CD14-positive monocyte (primary cell): ENCODE results near the gene TNFAIP1. TPM values are rescaled to one million over a fixed set of nuclear protein-coding genes. Genes with fewer than 3 reads are reported as not detected.

Experiments used
- DNase-seq, 3 donors: peaks; one replicate each; pipeline ENCODE4 v3.0.0-alpha.2; 2011 to 2022
- H2AFZ ChIP-seq: 2 replicates; pipeline ENCODE4 v1.6.0; 2012; ENCODE audit warnings: mild to moderate bottlenecking, low read depth, low read length, inconsistent platforms; ENCODE audit not compliant: insufficient read depth, poor library complexity, severe bottlenecking
- H3K27ac ChIP-seq, 2 donors: 1 replicate in 1 of 2; 2 replicates in 1 of 2; pipeline ENCODE4 v1.5.1; 2012 to 2013; ENCODE audit warnings: low read length in 2 of 2, control low read depth in 1 of 2, inconsistent platforms in 1 of 2, low read depth in 1 of 2, mild to moderate bottlenecking in 1 of 2
- H3K27me3 ChIP-seq, 2 donors: one replicate each; pipeline versions ENCODE4 v1.6.0 to v1.6.1; 2011 to 2013; ENCODE audit warnings: low read length in 2 of 2; ENCODE audit not compliant: control insufficient read depth in 2 of 2, insufficient read depth in 2 of 2
- H3K36me3 ChIP-seq, 2 donors: replicated peaks in 1 of 2; 1 replicate in 1 of 2; 2 replicates in 1 of 2; pipeline versions ENCODE4 v1.5.1 to v1.6.1; 2012 to 2013; ENCODE audit warnings: low read length in 2 of 2, control low read depth in 1 of 2, inconsistent platforms in 1 of 2, mild to moderate bottlenecking in 1 of 2; ENCODE audit not compliant: insufficient read depth in 2 of 2, control insufficient read depth in 1 of 2
- H3K4me1 ChIP-seq, 2 donors: 1 replicate in 1 of 2; 2 replicates in 1 of 2; pipeline versions ENCODE4 v1.5.1 to v1.6.1; 2012 to 2013; ENCODE audit warnings: low read length in 2 of 2, control low read depth in 1 of 2, inconsistent platforms in 1 of 2, mild to moderate bottlenecking in 1 of 2, moderate library complexity in 1 of 2; ENCODE audit not compliant: insufficient read depth in 2 of 2, control insufficient read depth in 1 of 2
- H3K4me2 ChIP-seq: replicated peaks from 2 replicates; pipeline ENCODE3; 2012; ENCODE audit warnings: low read length, moderate library complexity, mild to moderate bottlenecking; ENCODE audit not compliant: poor library complexity, severe bottlenecking; ENCODE audit errors: extremely low read depth
- H3K4me3 ChIP-seq, 3 experiments: fragments of 200-600 bp in 1 of 3; sonication (generic) in 1 of 3; replicated peaks in 1 of 3; 1 replicate in 2 of 3; 2 replicates in 1 of 3; pipeline ENCODE4 v1.5.1; 2011 to 2013; ENCODE audit warnings: low read length in 3 of 3, mild to moderate bottlenecking in 3 of 3, control low read depth in 2 of 3, low read depth in 2 of 3, inconsistent platforms in 1 of 3, moderate library complexity in 1 of 3
- H3K79me2 ChIP-seq: 2 replicates; pipeline ENCODE4 v1.6.0; 2012; ENCODE audit warnings: mild to moderate bottlenecking, control low read depth, inconsistent platforms, low read length, moderate library complexity; ENCODE audit not compliant: insufficient read depth
- H3K9ac ChIP-seq: 2 replicates; pipeline ENCODE4 v1.6.0; 2017; ENCODE audit warnings: low read length, mild to moderate bottlenecking; ENCODE audit not compliant: insufficient read depth, poor library complexity, severe bottlenecking
- H3K9me3 ChIP-seq, 2 donors: replicated peaks in 1 of 2; 1 replicate in 1 of 2; 2 replicates in 1 of 2; pipeline versions ENCODE4 v1.5.1 to v1.6.1; 2012 to 2013; ENCODE audit warnings: low read length in 2 of 2, control low read depth in 1 of 2; ENCODE audit not compliant: control insufficient read depth in 1 of 2, insufficient read depth in 1 of 2
- H4K20me1 ChIP-seq: 2 replicates; pipeline ENCODE4 v1.6.0; 2012; ENCODE audit warnings: mild to moderate bottlenecking, low read length, control low read depth, moderate library complexity; ENCODE audit not compliant: insufficient read depth
- H3K27ac Mint-ChIP-seq, 7 donors: one replicate each; pipeline ENCODE4 v1.8.0; 2020; ENCODE audit warnings: mild to moderate bottlenecking in 7 of 7, mixed read lengths in 7 of 7, moderate library complexity in 6 of 7, inconsistent platforms in 2 of 7
- H3K27me3 Mint-ChIP-seq, 3 donors: one replicate each; pipeline ENCODE4 v1.8.0; 2021 to 2022; ENCODE audit warnings: low read depth in 3 of 3, mild to moderate bottlenecking in 3 of 3, mixed read lengths in 3 of 3, moderate library complexity in 3 of 3, inconsistent platforms in 1 of 3
- H3K36me3 Mint-ChIP-seq, 2 donors: one replicate each; pipeline ENCODE4 v1.8.0; 2020; ENCODE audit warnings: mixed read lengths in 2 of 2, inconsistent platforms in 1 of 2, mild to moderate bottlenecking in 1 of 2
- H3K4me1 Mint-ChIP-seq: one replicate; pipeline ENCODE4 v1.8.0; 2020; ENCODE audit warnings: mild to moderate bottlenecking, mixed read lengths
- H3K4me3 Mint-ChIP-seq, 2 donors: one replicate each; pipeline ENCODE4 v1.8.0; 2020; ENCODE audit warnings: mild to moderate bottlenecking in 2 of 2, mixed read lengths in 2 of 2, moderate library complexity in 1 of 2
- H3K9me3 Mint-ChIP-seq, 7 donors: one replicate each; pipeline ENCODE4 v1.8.0; 2020 to 2022; ENCODE audit warnings: mixed read lengths in 7 of 7, mild to moderate bottlenecking in 6 of 7, moderate library complexity in 6 of 7, inconsistent platforms in 2 of 7
- CTCF ChIP-seq: fragments of 200-600 bp; IDR thresholded peaks from one replicate; pipeline ENCODE4 v1.8.0; 2022; ENCODE audit warnings: antibody characterized with exemption, mild to moderate bottlenecking
- WGBS: methylation state at CpG from one replicate; pipeline ENCODE4 v1.1.5; 2013; ENCODE audit warnings: missing lambda C conversion rate; ENCODE audit not compliant: insufficient coverage; 5-methylcytosine and 5-hydroxymethylcytosine counted together
- intact Hi-C, 2 donors: fragments of 100-400 bp; cut with micrococcal nuclease; formaldehyde crosslinking; loops; one replicate each; pipeline versions ENCODE4 v1.15.0 to v1.15.1; 2023
- polyA plus RNA-seq, 3 donors: library from polyadenylated mRNA; depleted of rRNA in 1 of 3; unstranded in 2 of 3; stranded (reverse) in 1 of 3; fragments of 300-500 nt in 2 of 3; fragments of >200 nt in 1 of 3; fragmentation: Illumina TruSeq in 2 of 3; gene quantifications; 1 replicate in 2 of 3; 2 replicates in 1 of 3; pipeline ENCODE4 v1.2.3, GENCODE V29; 2012 to 2021

The TNFAIP1 gene
- polyA plus RNA-seq, 3 donors: 7.2 to 9.5 (median 9.4) TPM

- Histone ChIP-seq H3K4me3 (no peak overlapping the region), H3K9ac (no peak overlapping the region), H3K4me2 (no peak overlapping the region), H2AFZ (no peak overlapping the region), H3K27ac (peak overlapping the region in 1 of 2 donors; percentile 96), H3K4me1 (peaks cover 21 to 23% of the 10 kb centered on the region in 2 donors), H3K9me3 (no peaks in the 10 kb centered on the region), H4K20me1 (no peaks in the 10 kb centered on the region), H3K36me3 (peaks cover 42 to 67% of the 10 kb centered on the region in 2 donors), H3K79me2 (peaks cover 40% of the 10 kb centered on the region), H3K27me3 (no peaks in the 10 kb centered on the region)
- Mint-ChIP-seq H3K36me3 (peaks cover 51 to 68% of the 10 kb centered on the region in 2 donors), H3K27me3 (peaks cover 0 to 1% (median 0%) of the 10 kb centered on the region in 3 donors), H3K27ac (peak overlapping the region in 1 of 7 donors; percentile 76), H3K4me3 (no peak overlapping the region), H3K9me3 (no peaks in the 10 kb centered on the region), H3K4me1 (peaks cover 25% of the 10 kb centered on the region)
- no peak for TF ChIP-seq CTCF
- WGBS: 97% methylated on average over 5 of the region's 5 CpGs
- intact Hi-C loops: loop anchor here in 1 of 2 donors (10.0 kb wide), 2 partner anchors 244 to 286 kb away; partner anchors contain the start of genes ALDOC, NLK and PIGS
- no peak for DNase-seq
Measured at GRCh38 chr17:28330671-28331070, 4.9 kb upstream of the TNFAIP1 start.

DNA sequence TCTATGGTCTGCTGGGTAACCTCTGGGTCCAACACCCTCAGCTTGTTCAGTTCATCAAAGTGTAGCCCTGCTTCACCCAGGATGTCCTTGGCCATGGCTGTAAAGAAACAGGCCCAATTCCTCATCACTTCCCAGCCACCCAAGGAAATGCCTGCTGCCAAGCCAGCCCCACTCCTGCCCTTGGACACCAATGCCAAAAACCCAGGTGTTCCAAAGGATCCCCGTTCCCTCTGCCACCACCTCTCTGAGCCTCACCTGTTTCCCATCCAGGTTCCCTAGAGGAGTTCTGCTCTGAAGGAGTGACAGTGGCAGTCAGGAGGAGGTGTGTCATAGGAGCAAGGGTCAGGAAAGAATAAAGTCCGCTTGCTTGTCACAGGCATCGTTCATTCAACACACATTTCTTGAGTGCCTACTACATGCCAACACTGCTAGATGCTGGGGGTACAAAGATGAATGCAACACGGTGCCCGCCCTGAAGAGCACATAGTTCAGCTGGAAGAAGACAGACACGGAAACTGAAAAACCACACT is 3.6 kb upstream of the TNFAIP1 start:
- no peak overlapping the region for H3K4me3 Mint-ChIP-seq
- H3K9me3 Mint-ChIP-seq: no peaks in the 10 kb centered on the region

More for the DNA sequence above, 3.6 kb upstream of the TNFAIP1 start:
- Histone ChIP-seq H3K4me3 (no peak overlapping the region), H3K79me2 (peaks cover 53% of the 10 kb centered on the region), H4K20me1 (no peaks in the 10 kb centered on the region), H2AFZ (no peak overlapping the region), H3K9ac (no peak overlapping the region), H3K4me1 (peaks cover 31 to 36% of the 10 kb centered on the region in 2 donors), H3K27me3 (no peaks in the 10 kb centered on the region), H3K4me2 (no peak overlapping the region), H3K27ac (peak overlapping the region in 1 of 2 donors; percentile 96), H3K9me3 (no peaks in the 10 kb centered on the region), H3K36me3 (peaks cover 42 to 55% of the 10 kb centered on the region in 2 donors)
- no CpG with 5 or more reads among the region's 6 CpGs for WGBS
- TF ChIP-seq CTCF: no peak
- peak overlapping the region in 3 of 7 donors; percentile 3 to 69 (median 25) for H3K27ac Mint-ChIP-seq
- DNase-seq: no peak
- intact Hi-C loops: loop anchor here in 1 of 2 donors (10.0 kb wide), 2 partner anchors 243 to 287 kb away; partner anchors contain the start of genes ALDOC, NLK and PIGS
- peaks cover 41 to 56% of the 10 kb centered on the region in 2 donors for H3K36me3 Mint-ChIP-seq
- peaks cover 35% of the 10 kb centered on the region for H3K4me1 Mint-ChIP-seq
- H3K27me3 Mint-ChIP-seq: peaks cover 0 to 1% (median 0%) of the 10 kb centered on the region in 3 donors
